ENCODE measurements around the gene COMT.
"Not testable (repeated sequence)": the region's sequence is repeated elsewhere in the genome, so short reads cannot be mapped to it uniquely, and the experiment has no call there.

COMT gene

GRCh38 chr22:19909350-19910179, 32.0 kb upstream of the COMT start:
- FAIRE-seq = no peak

GRCh38 chr22:19910180-19910744, 31.3 kb upstream of the COMT start:
- FAIRE-seq = no peak

- no peak for FAIRE-seq
Observed at GRCh38 chr22:19911540-19912270, 29.9 kb upstream of the COMT start.

- FAIRE-seq = no peak
Observed at GRCh38 chr22:19912271-19912999, 29.1 kb upstream of the COMT start.

- no peak for FAIRE-seq
Observed at GRCh38 chr22:19913337-19913936, 28.1 kb upstream of the COMT start.

GRCh38 chr22:19914201-19914943, 27.2 kb upstream of the COMT start:
- FAIRE-seq = no peak

GRCh38 chr22:19915287-19915954, 26.2 kb upstream of the COMT start:
- FAIRE-seq = no peak

- FAIRE-seq = no peak
Observed at GRCh38 chr22:19916006-19916405, 25.6 kb upstream of the COMT start.

- FAIRE-seq = no peak
Observed at GRCh38 chr22:19916941-19917340, 24.6 kb upstream of the COMT start.

- FAIRE-seq = no peak
Observed at GRCh38 chr22:19917389-19918138, 24.0 kb upstream of the COMT start.

- FAIRE-seq = no peak
Observed at GRCh38 chr22:19918332-19919106, 23.1 kb upstream of the COMT start.

GRCh38 chr22:19919701-19920363, 21.7 kb upstream of the COMT start:
- no peak for FAIRE-seq

GRCh38 chr22:19921544-19922081, 20.0 kb upstream of the COMT start:
- FAIRE-seq = no peak

GRCh38 chr22:19923914-19924513, 17.6 kb upstream of the COMT start:
- no peak for FAIRE-seq

- not testable (repeated sequence) for FAIRE-seq
Observed at GRCh38 chr22:19926028-19926427, 15.5 kb upstream of the COMT start.

- FAIRE-seq = no peak
Observed at GRCh38 chr22:19927696-19928095, 13.9 kb upstream of the COMT start.

GRCh38 chr22:19928207-19928606, 13.4 kb upstream of the COMT start:
- FAIRE-seq = no peak
